Measurements from ENCODE around the gene KRCC1.

The KRCC1 gene

GRCh38 chr2:88066543-88066942 lies 11.0 kb upstream of the KRCC1 start:
- TF ChIP-seq CTCF (IDR thresholded peaks at IDR 0.05; ENCODE audit: insufficient read depth, low read length, missing control alignments): no peak
- CTCF ChIA-PET: interaction anchor here (1.0 to 1.7 kb wide), 4 partner anchors 90 to 125 kb away, joined by 3 to 4 read pairs (median 4); no protein-coding TSS in a partner anchor
- H3K4me3 ChIP-seq (ENCODE audit: low read depth, low read length): no peak overlapping the region
- POLR2A ChIA-PET: no interaction called here
- DNase-seq (ENCODE audit: low read depth, low spot score): no peak

- CTCF ChIA-PET: interaction anchor here (0.9 to 5.4 kb wide), 33 partner anchors 8 to 133 kb away, joined by 3 to 247 read pairs (median 8); partner anchors contain the start of gene THNSL2
- POLR2A ChIA-PET: interaction anchor here (1.2 kb wide), 1 partner anchor 109 kb away, joined by 3 read pairs; the partner anchor contains the start of gene THNSL2
- H3K4me3 ChIP-seq (ENCODE audit: low read depth, low read length): no peak overlapping the region
- no peak for DNase-seq (ENCODE audit: low read depth, low spot score)
- TF ChIP-seq CTCF (IDR thresholded peaks at IDR 0.05; ENCODE audit: insufficient read depth, low read length, missing control alignments): no peak
Observed at GRCh38 chr2:88061295-88061694, 5.7 kb upstream of the KRCC1 start.

GRCh38 chr2:88060907-88061275 lies 5.3 kb upstream of the KRCC1 start:
- TF ChIP-seq CTCF (IDR thresholded peaks at IDR 0.05; ENCODE audit: insufficient read depth, low read length, missing control alignments): no peak
- ChIA-PET POLR2A (interaction anchor here (1.2 kb wide), 1 partner anchor 109 kb away, joined by 3 read pairs; the partner anchor contains the start of gene THNSL2), CTCF (interaction anchor here (0.9 to 5.4 kb wide), 40 partner anchors 9 to 247 kb away, joined by 3 to 247 read pairs (median 7); partner anchors contain the start of gene THNSL2)
- H3K4me3 ChIP-seq (ENCODE audit: low read depth, low read length): no peak overlapping the region
- no peak for DNase-seq (ENCODE audit: low read depth, low spot score)

- DNase-seq (ENCODE audit: low read depth, low spot score): no peak
- no peak overlapping the region for H3K4me3 ChIP-seq (ENCODE audit: low read depth, low read length)
- TF ChIP-seq CTCF (IDR thresholded peaks at IDR 0.05; ENCODE audit: insufficient read depth, low read length, missing control alignments): peak; percentile 54
- ChIA-PET CTCF (interaction anchor here (0.7 to 5.4 kb wide), 43 partner anchors 9 to 248 kb away, joined by 3 to 247 read pairs (median 7); partner anchors contain the start of gene THNSL2), POLR2A (interaction anchor here (0.7 to 1.2 kb wide), 2 partner anchors 110 to 128 kb away, joined by 3 read pairs; partner anchors contain the start of gene THNSL2)
Observed at GRCh38 chr2:88059979-88060906, 4.7 kb upstream of the KRCC1 start.

- POLR2A ChIA-PET: no interaction called here
- no peak overlapping the region for H3K4me3 ChIP-seq (ENCODE audit: low read depth, low read length)
- CTCF ChIA-PET: interaction anchor here (3.2 to 5.4 kb wide), 2 partner anchors 101 to 128 kb away, joined by 15 to 247 read pairs; no protein-coding TSS in a partner anchor
- DNase-seq (ENCODE audit: low read depth, low spot score): no peak
- no peak for TF ChIP-seq CTCF (IDR thresholded peaks at IDR 0.05; ENCODE audit: insufficient read depth, low read length, missing control alignments)
Observed at GRCh38 chr2:88058191-88058590, 2.6 kb upstream of the KRCC1 start.

- H3K4me3 ChIP-seq (ENCODE audit: low read depth, low read length): no peak overlapping the region
- ChIA-PET CTCF (no interaction called here), POLR2A (no interaction called here)
- no peak for DNase-seq (ENCODE audit: low read depth, low spot score)
- no peak for TF ChIP-seq CTCF (IDR thresholded peaks at IDR 0.05; ENCODE audit: insufficient read depth, low read length, missing control alignments)
Observed at GRCh38 chr2:88057437-88057844, 1.9 kb upstream of the KRCC1 start.
